ENCODE results near the gene LRRFIP2. TPM values are rescaled to one million over a fixed set of nuclear protein-coding genes. Genes with fewer than 3 reads are reported as not detected.

LRRFIP2 gene
- total RNA-seq, 1 experiment from 2014 or later: 32.3 TPM

DNA sequence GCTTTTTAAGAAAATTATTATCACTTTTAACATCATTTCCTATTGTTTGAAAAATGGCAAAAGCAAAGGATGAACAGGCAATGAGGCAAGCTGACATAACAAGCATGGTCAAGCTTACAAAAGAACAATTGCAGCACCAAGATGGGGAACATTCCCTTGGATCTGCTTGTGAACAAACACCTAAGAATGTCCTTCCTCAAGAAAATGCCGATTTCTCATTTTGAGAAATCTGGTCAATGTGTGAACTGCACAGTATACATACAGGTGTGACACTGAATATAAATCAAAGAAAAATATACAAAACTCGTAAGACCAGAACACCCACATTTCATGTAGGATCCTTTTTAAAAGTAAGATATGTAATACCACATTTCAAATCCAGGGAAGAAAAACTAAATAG lies 58.9 kb downstream of the LRRFIP2 start:
- DNase-seq (ENCODE audit: low spot score): no peak

DNA sequence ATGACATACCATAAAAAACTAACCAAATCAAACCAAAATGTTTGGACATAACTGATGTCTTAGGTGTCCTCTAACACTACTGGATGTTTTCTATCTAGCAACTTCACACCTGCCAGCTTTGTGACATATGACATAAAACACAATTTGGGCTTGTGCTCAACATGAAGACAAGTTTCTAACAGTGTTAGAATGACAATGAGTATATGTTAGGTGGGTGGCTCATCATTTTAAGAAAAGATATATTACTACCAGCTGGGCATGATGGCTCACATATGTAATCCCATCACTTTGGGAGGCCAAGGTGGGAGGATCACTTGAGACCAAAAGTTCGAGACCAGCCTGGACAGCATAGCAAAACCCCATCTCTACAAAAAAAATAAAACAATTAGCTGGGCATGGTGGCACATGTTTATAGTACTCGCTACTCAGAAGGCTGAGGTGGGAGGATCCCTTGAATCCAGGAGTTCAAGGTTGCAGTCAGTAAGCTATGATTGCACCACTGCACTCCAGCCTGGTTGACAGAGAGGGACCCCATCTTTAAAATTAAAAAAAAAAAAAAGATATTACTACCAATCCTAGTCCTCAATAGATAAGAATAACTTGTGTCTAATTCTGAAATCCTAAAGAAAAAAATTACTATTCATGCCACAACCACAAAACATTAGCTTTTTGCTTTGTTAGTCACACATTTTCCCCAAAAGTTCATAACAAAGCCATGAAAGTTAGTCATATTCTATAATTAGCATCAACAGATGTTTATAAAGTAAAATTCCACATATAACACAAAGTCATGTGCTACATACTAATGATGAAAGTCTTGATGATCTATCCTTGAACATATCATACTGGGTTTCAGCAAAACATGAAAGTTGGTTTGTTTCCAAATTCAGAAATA lies 59.9 kb downstream of the LRRFIP2 start:
- no peak for DNase-seq (ENCODE audit: low spot score)

DNA sequence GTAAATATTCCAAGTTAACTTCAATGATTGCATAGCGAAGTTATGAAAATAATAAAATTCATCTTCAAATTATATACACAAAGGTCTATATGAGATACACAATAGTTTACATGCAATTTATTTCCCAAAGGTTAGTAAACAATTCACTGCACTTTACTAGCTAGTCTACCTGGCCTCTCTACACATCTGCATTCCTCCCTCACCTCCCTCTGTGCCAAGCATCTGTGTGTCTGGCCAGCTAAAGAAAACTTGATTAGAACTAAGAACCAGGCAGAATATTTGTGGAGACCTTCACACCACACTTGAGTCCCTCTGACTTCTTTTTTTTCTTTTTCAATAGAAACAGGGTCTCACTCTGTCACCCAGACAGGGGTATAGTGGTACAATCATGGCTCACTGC lies 61.4 kb downstream of the LRRFIP2 start:
- DNase-seq (ENCODE audit: low spot score): no peak

DNA sequence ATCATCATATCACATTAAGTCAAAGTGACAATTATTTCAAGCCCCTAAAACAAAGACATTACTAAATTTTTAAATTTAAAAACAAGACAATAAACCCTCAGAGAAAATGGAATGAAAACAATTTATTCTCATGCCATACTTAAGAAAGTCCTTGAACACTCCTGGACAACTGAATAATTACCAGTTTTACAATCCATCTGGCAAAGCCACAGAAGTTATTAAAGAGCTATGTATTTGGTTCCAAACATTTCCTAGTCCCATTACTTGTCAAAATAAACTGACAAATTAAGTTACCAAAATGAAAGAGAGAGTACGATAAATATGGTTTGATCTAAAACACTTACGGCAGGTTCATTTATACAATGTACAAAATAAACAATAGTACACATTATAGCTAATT lies 63.2 kb downstream of the LRRFIP2 start:
- DNase-seq (ENCODE audit: low spot score): no peak

DNA sequence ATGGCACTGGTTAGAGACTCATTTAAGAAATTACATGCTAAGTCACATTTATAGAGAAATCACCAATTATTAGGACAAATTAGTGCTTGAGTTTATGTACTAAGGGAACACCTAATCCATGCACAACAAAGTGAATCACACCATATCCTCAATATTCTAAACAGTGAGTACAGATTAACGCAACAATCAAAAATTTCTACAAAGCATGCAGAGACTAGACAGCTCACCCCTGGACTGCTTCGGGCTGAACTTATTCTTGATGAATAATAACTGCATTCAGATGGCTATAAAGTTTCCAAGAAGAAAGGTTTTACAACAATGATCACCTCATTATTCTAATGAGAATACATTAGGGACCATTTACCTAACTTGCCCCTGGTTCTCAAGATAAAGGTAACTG lies 66.5 kb downstream of the LRRFIP2 start:
- DNase-seq (ENCODE audit: low spot score): no peak

DNA sequence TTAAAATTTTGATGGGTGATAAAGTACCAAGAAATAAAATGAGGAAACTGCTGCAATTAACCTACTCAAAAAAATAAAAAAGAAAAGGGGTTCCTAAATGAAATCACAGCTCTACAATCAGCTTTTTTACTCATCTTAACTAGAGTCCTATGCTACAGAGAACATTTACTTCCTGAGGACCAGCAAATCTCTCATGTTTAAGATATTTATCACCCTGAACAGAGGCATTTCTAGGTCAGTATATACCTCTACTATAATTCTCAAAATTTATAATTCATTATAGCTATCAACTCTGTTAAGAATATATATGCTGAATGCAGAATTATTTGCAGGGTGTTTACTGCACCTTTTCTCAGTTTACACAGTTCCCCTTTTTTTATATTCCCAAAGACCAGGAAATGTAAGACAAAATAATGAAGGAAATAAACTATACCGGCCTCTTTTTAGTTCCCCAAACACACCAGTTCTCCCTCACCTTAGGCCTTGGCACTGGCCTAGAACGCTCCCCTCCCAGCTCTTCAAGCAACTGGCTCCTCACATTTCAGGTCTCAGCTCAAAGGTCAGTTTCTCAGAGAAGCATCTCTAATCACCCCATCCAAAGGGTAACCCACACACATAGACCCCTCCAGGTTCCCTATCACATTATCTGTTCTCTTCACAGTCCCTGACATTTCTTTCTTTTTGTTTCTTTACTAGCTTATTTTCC lies 71.1 kb downstream of the LRRFIP2 start:
- DNase-seq (ENCODE audit: low spot score): peak; percentile 5

DNA sequence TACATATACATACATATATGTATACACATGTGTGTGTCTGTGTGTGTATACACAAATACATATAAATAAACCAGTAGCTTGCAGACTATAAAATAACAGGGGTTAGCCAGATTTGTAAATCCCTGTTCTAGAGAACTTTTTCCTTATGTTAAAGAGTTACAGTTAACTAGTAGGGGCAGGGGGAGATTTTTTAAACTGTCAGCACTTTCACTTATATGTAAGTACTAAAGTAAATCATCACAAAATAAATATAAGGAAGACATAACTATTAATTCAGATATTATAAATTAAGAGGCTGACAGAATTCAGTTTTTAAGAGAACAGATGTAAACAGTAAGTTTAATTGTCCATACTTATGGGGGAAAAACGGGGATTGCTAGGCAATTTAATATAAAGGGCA lies 74.0 kb downstream of the LRRFIP2 start:
- no peak for DNase-seq (ENCODE audit: low spot score)

DNA sequence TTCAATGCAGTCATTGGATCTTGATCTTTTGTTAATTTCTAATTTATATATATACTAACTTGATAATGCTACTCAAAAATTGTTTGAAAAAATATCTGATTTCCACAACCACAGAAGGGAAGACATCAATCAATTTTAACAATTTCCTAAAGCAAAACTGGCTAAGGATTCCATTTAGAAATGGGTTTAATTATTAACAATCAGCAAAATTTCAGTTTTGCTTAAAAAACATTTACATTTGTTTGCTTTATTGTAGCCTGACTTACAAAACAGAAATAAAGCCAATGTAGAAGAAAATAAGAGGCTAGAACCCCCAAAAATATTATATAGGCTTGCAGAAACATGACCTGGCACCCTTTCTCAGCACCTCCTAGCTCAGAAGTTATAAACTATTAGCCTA lies 74.9 kb downstream of the LRRFIP2 start:
- DNase-seq (ENCODE audit: low spot score): no peak

DNA sequence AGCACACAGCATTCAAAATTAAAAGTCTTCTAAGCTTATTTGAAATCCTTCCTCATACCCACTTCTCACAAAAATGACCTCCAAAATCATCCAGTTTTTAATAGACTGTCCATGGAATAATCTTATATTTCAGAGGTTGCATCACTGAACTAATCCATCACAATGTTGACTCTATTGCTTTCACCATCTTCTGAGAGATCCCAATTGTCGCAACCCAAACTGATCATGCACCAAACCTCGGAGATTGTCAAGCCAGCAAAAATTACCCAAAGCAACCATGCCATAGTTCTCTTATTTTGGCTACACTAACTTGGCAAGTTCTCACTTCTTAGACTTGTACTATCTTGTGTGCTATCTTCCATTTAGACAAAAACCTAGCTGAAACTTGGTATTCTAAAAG lies 75.5 kb downstream of the LRRFIP2 start:
- no peak for DNase-seq (ENCODE audit: low spot score)

DNA sequence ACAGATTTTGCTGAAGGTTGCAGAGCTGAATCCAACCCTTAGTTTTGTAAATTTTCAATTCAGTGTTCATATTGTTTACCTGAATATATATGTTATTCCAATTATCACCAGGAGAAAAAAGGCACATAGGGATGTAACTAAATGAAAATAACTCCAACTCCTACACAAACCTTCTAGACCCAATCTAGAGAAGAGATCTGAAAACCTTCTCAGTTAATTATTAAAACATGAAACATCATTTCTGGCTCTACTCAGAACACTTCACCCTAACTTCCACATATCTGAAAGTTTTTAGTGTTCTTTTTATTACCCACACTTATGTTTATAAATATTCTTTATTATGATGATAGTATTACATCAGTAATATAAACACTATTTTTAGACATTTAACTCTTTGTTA lies 76.6 kb downstream of the LRRFIP2 start:
- no peak for DNase-seq (ENCODE audit: low spot score)

DNA sequence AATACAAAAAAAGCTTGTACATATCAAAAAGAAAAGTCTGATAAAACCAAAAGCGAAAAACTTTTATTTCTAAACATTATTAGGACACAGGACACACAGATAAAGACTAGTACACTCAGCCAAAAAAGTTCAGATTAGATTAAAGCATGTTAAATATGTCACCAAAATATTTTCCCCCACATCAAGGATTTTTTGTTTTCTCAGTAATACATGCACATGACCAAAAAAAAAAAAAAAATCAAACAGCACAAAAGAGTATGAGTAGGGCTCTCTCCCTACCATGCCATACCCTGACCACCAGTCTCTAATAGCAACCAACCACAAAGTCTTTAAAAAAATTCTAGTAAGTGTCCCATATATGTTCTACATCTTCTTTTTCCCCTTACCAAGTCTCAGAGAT lies 77.4 kb downstream of the LRRFIP2 start:
- DNase-seq (ENCODE audit: low spot score): no peak

DNA sequence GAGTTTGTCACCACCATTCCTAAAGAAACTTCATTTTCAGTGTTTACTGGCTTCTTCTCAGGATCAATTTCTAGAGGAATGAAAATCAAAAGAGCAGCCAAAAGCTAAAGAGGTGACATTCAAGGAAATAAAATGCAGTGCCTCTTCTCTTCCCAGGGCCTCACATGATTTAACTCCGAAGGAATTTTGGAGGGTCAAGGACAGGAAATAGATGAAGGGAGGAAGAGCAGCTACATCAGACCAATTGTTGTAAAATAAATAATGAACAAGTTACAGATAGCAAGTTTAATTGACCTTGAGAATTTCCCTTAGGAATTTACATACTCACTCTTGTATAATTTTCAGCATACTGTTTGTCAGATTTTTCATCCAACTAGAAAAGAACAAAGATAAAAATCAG lies 78.1 kb downstream of the LRRFIP2 start:
- DNase-seq (ENCODE audit: low spot score): no peak

DNA sequence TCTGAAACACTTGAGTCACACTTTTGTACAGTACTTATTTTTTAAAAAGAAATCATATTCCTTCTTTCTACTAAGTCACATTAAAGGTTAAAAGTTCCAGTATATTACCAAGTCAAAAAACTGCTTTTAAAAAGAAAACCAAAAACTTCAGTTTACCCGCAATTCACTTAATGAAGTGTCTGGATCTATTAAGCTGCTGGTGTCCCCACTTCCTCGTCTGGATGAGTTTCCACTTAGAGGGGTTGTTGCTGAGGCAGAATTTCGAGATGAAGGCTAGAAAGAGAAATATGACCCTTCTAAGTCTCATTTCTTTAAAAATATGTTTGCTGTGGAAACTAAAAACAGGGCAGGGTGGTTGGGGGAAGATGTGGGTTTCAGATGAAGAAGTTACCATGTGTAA lies 79.7 kb downstream of the LRRFIP2 start:
- no peak for DNase-seq (ENCODE audit: low spot score)

DNA sequence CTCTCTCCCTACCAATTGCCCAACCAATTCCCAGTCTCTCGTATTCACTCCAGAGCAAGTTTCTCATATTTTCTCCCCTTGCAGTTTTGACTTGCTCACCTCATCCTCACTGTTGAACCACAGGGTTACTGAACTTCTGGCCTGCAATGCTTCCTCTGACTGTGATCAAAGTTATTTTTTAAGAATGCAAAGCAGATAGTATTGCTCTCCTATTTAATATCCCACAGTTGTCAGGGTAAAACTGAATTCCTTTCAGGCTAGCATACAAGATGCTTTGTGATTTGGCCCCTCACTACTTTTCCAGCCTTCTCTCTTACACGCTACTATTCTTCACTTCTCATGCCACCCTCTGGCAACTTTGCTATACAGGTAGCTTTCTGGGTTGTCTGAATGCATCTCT lies 80.9 kb downstream of the LRRFIP2 start:
- no peak for DNase-seq (ENCODE audit: low spot score)

DNA sequence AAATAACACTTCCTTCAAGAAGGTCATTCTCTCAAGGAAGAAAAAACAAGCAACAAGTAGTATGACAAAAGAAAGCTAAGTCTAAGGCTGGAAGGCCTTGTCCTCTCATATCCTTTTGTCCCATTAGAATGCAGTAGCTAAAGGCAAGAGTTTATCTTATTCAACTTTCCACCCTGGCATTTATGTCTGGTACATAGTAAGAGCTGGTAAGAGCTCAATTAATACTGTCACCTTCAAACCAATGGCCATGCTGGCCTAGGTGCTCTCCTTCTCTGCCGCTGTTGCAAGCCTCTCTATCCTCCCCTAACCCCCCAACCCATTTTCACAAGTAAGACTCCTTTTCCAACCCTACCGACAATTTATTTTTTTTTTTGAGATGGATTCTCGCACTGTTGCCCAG lies 81.9 kb downstream of the LRRFIP2 start:
- DNase-seq (ENCODE audit: low spot score): no peak

DNA sequence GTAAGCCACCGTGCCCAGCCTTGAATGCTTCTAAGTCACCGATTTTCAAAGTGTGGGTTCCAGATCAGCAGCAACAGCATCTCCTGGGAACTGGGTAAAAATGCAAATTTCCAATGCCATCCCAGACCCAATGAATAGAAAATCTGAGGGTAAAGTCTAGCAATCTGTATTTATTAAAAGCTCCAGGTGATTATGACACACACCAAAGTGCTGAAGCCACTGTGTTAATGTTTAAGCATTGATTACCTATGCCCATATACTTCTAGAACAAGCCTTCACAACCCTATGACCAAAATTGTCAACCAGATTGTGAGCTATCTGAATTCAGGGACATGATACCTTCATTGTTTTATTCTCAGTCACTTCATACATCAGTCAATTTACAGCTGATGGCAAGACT lies 86.5 kb downstream of the LRRFIP2 start:
- DNase-seq (ENCODE audit: low spot score): no peak

DNA sequence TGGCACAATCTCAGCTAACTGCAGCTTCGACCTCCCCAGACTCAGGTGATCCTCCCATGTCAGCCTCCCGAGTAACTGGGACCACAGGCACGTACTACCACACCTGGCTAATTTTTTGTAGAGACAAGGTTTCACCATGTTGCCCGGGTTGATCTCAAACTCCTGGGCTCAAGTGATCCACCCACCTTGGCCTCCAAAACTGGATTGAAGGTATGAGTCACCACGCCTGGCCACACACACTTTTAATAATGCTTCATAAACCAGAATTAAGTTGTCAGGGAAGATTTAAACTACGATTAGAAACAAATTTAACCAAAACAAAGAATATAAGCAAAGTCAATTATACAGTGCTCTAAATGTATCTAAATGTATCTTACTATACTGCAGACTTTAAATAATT lies 87.5 kb downstream of the LRRFIP2 start:
- no peak for DNase-seq (ENCODE audit: low spot score)

DNA sequence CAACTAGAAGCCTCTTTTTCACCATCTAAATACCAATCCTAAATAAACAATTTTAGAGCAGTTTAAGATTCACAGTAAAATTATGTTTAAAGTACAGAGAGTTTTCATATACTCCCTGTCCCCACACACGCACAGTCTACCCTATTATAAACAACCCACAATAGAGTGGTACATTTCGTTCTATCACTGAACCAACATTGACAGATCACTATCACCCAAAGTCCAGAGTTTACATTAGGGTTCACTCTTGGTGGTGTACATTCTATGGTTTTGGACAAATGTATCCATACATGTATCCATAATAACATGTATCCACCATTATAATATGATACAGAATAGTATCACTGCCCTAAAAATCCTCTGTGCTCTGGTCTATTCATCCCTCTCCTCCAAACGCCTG lies 92.1 kb downstream of the LRRFIP2 start:
- DNase-seq (ENCODE audit: low spot score): no peak

DNA sequence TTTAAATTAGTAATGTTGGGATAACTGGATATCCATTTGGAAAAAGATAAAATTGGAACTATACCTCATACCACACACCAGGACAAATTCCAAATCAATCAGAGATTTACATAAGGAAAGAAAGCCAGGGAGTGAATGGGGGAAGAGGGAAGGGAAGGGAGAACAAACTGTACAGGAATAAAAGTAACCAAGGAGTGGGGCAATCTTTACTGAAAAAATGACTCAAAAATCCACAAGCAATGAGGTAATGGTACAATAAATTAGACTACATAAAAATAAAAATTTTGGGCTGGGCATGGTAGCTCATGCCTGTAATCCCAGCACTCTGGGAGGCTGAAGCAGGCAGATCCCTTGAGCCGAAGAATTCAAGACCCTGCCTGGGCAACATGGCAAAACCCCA lies 98.4 kb downstream of the LRRFIP2 start:
- no peak for DNase-seq (ENCODE audit: low spot score)

DNA sequence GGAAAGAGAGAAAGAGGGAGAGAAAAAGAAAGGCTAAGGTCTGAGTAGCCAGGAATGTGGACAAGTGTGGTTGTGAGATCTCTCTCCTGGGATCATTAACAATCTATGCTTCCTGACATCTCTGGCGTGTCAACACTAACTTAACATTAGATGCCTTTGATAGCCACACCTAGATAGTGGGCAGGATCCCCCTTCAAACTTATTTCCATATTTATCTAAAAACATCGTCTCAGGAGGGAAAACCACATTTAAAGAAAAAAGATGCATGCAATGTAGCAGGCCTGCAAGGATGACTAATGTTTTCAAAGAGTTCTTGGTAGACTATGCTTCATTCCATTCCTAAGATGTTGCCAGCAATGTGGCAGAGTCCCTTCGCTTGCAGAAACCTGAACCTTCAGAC lies 100.2 kb downstream of the LRRFIP2 start:
- DNase-seq (ENCODE audit: low spot score): no peak

DNA sequence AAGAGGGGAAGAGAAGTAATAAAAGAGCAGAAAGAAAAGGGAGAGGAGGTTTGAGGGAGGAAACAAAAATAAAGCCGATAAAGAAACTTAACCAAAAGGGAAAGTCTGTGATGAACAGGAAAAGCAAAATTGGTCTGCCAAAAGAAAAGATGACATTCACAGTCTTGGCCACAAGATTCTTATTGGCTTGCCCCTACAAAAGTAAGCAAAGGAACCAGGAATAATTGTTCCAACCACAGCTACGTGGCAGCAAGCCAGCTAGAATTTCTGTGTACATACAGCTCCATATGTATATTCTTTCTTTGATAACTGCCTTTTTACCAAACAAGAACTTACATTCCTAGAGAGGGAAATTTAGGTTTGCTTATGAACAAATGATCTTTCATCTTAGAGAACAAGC lies 101.5 kb downstream of the LRRFIP2 start:
- DNase-seq (ENCODE audit: low spot score): peak; percentile 38

DNA sequence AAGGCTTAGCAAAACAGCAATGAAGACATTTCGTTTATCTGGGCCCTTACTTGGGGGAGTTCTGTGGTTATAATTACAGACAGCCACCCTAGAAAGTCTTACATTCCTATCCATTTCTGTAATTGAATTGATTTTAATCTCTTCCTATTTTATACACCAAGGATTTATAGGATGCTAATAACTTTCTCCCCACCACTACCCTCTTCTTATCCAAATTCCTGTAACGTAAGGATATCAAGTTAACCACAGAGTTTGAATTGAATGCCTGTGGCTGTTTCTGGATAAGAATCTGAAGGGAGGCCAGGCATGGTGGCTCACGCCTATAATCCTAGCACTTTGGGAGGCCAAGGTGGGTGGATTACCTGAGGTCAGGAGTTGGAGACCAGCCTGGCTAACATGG lies 102.5 kb downstream of the LRRFIP2 start:
- DNase-seq (ENCODE audit: low spot score): no peak

DNA sequence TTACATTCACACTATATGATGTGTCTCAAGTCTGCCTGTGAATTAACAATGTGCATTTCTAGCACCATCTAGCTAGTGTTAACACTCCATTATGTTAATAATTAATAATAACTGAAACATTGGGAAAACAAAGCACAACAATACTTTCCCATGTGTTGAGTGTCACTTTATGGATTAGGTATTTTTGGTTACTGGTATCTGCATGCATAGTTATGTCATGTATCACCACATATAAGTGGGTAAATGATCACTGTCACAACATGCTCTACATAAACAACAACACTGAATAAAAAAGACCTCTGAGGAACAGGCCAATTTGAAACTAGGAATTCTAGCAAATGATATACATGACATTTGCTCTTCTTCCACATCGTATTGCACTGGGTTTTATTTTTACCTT lies 106.4 kb downstream of the LRRFIP2 start:
- no peak for DNase-seq (ENCODE audit: low spot score)
